ENCODE measurements around the gene RBCK1. TPM values are rescaled to one million over a fixed set of nuclear protein-coding genes. Genes with fewer than 3 reads are reported as not detected.
"Not testable (repeated sequence)": the region's sequence is repeated elsewhere in the genome, so short reads cannot be mapped to it uniquely, and the experiment has no call there.

RBCK1 gene
- total RNA-seq: 60.1 TPM
- long read RNA-seq, transcript RBCK1-202 (12 exons, 2,774 nt): major isoform, 116 of 219 reads
- long read RNA-seq, transcript RBCK1-201 (11 exons, 2,511 nt): minor isoform, 17 of 219 reads
- long read RNA-seq, transcript RBCK1-213 (3 exons, 1,200 nt): minor isoform, 12 of 219 reads
- long read RNA-seq, partial matches to known transcripts: 44 of 219 reads
- long read RNA-seq, other reads (novel, unspliced or antisense): 25 of 219 reads

GRCh38 chr20:407953-408842, at the start of gene RBCK1:
RBCK1 (plus strand) TSS chr20:408299; CDS start chr20:408758, 459 bp downstream.
- peak; percentile 94 for DNase-seq (ENCODE audit: low spot score)

DNA sequence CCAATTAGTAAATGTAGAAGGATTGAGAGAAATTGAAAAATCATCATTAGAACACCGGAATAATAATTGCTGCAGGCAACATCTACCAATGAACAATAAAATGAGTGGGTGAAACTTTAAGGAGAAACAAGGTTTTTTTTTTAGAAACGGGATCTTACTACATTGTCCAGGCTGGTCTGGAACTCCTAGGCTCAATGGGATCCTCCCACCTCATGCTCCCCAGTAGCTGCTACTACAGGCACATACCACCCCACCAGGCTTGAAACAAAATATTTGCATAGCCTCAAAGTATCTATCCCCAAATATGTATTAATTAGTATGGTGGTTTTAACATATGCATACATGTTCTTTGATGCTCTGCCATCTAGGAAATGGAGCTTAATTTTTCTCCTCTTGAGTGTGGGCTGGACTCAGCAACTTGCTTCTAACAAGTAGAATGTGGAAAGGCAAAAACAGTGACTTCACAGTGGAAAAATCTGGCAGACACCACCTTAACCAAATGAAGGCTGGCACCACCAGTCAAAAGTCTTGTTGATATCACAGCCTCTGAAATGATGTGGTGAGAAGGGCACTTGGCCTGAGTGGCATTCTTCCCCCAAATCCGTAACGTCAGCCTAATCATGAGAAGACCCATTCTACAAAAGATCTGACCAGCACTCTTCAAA, 49.1 kb upstream of the RBCK1 start:
- no peak for DNase-seq (ENCODE audit: low spot score)

DNA sequence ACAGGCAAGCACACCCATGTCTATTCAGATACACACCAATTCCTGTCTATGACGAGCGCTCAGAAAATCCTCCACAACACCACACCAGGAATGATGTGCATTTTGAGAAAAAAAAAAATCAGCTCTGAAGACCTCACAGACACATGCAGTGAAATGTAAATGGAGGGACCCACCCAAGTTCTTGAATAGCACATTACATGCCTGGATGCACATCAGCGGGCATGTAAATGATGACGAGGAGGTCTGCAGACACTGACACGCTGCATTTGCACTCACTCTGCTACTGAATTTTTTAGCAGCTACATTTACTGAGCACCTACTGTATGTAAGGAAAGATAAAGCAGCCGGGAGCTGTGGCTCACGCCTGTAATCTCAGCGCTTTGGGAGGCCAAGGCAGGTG, 46.5 kb upstream of the RBCK1 start:
- DNase-seq (ENCODE audit: low spot score): no peak

GRCh38 chr20:362271-363254, 45.5 kb upstream of the RBCK1 start:
- DNase-seq (ENCODE audit: low spot score): no peak

DNA sequence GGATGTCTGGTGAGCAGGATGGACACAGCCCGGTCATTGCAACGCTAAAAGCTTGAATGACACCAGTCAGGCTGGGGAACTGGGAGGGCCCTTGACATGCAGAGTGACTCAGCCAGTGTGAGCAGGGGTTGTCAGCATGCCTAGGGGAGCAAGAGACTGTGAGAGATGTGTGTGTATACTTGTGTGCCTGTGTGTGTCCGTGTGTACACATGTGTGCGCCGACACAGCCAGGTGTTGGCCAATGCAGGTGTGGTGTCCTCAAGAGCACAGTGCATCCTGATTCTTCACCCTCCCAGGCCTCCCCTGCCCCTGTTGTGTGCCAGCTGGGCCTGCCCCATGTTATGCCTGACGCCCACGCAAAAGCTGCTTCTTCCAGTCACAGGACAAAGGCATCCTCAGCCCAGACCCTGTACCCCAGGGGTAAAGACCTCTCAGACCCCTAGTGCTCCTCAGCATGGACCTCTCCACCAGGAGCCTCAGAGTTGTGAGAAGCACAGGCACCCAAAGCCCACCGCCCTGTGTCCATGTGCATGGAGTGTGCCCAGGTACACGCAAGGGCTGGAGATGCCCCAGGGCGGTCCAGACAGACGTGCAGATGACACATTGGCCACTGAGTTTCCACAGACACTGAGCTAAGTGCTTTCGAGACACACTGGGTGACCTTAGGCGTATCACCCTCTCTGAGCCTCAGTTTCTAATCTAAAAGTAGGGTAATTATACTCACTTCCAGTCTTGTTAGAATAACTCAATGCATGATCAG, 44.6 kb upstream of the RBCK1 start:
- DNase-seq (ENCODE audit: low spot score): no peak

GRCh38 chr20:364905-365794, 42.9 kb upstream of the RBCK1 start:
- no peak for DNase-seq (ENCODE audit: low spot score)

GRCh38 chr20:366041-366718, 41.9 kb upstream of the RBCK1 start:
- DNase-seq (ENCODE audit: low spot score): no peak

- DNase-seq (ENCODE audit: low spot score): no peak
Observed at GRCh38 chr20:366719-367485, 41.2 kb upstream of the RBCK1 start.

DNA sequence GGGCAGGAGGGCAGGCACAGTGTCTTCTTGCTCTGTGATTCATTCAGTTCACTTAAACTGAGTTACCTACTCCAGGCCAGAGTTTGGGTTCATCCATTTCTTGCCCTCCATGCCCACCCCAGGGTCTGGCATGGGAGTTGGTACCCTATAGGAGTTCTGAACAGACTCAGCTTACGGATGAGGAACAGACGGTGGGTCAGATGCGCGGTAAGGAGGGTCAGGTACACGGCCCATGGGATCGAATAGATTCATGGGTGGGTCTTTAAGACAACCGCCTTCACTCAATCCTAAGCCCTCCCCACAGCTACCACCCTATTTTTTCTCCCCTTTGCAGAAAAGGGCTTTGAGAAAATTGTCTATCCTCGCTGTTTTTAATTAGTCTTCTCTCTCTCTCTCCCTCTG, 40.6 kb upstream of the RBCK1 start:
- DNase-seq (ENCODE audit: low spot score): no peak

DNA sequence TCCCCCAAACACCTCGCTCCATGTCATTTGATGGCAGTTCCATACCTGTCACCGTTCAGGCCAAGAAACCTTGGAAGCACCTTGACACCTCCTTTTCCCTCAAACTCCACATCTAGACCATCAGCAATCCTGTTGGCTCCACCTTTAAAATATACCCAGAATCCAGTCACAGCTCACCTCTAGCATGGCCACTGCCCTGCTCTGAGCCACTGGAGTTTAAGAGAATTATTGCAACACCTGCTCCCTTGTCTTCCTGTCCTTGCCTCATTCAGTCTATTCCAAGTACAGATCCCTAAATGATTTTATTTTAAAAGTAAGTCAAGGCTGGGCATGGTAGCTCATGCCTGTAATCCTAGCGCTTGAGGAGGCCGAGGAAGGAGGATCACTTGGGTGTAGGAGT, 39.2 kb upstream of the RBCK1 start:
- no peak for DNase-seq (ENCODE audit: low spot score)

DNA sequence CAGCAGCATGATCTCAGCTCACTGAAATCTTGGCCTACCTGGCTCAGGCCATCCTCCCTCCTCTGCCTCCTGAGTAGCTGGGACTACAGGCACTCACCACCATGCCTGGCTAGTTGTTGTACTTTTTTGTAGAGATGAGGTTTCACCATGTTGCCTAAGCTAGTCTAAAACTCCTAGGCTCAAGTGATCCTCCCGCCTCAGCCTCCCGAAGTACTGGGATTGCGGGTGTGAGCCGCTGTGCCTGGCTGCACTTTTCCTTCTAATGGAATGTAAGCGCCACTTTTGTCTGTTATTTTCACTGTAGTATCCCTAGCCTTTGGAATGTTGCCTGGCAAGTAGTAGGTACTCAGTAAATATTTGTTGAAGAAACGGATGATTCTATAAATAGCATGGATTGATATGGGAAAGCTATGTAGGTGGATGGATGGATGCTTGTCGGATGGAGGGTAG, 37.9 kb upstream of the RBCK1 start:
- no peak for DNase-seq (ENCODE audit: low spot score)

DNA sequence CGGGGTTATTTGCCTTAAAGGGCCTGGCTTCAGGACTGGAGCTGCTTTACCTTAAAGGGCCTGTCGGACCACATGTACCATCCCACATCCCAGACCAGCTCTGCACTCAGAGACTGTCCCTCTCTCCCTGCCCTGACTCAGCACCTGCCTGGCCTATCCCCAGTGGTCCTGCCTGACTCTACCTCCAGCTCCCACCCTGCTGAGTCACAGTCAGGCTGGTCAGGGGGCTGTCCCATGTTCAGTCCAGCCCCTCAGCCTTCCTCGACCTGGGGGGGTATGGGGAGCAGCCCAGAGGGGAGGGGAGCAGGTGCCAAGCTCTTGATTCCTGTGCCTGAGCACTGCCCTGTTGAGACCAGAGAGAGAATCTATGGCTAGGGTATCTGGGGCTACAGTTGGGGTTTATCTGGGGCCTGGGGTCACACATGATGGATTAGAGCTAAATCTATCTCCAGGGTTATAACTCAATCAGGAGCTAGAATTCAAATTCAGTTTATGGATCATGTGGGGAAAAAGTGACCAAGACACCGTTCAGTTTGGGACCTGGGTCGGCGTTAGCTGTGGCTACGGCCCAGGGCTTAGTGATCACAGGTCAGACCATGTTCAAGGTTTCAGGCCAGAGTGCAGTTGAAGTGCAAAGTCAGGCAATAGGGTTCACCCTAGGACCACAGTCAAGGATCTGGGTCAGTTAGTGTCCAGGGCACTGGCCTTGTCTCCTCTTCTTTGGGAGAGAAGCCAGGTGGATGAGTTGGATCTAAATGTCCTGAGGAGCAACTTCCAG, 36.9 kb upstream of the RBCK1 start:
- no peak for DNase-seq (ENCODE audit: low spot score)

DNA sequence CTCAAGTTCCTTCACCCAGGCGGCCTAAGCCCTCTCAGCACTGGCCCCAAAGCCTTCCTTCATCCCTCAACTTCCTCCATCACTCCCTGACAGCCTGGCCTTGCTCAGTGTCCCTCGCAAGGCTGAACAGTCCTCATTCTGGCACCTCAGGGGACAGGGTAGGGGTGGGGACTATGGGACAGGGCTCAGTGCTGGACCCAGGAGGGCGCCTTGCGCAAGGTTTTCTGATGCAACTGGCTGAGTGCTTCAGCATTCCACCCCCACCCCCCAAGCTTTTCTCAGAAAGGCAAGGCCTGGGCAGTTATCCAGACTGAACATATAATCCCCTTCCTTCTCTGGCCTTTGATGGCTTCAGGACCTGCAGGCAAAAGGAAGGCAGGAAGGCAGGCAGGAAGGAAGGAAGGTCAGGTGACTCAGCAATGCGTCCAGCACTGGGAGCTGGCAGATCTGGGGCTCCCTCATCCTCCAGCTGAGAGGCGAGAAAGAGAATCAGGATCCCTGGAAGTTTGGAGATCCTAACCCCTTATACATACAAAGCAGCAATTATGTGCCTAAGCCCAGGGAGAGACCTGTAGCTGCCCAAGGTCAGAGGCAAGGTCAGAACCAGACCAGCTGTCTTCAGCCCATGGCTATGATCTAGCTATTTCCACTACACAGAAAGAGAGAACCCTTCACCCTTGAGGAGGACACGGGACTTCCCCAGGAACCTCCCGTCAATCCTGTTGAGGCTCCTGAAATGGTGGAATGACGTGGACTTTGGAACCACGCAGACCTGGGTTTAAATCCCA, 36.1 kb upstream of the RBCK1 start:
- DNase-seq (ENCODE audit: low spot score): no peak

DNA sequence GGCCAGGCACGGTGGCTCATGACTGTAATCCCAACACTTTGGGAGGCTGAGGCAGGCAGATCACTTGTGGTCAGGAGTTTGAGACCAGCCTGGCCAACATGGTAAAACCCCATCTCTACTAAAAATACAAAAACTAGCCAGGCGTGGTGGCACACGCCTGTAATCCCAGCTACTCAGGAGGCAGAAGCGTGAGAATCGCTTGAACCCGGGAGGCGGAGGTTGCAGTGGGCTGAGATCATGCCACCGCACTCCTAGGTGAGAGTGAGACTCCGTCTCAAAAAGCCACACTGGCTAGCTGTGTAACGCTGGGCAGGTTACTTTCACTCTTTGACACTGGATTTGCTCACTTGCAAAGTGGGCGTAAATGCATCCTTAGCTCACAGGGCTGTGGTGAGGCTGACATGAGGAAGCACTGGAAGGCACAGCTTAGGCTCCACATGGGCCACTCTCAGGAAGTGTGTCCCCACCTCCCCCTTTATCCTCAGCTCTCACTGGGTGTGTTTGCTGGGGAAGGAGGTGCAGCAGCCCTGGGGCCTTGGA, 35.5 kb upstream of the RBCK1 start:
- not testable (repeated sequence) for DNase-seq (ENCODE audit: low spot score)

GRCh38 chr20:373171-373890, 34.8 kb upstream of the RBCK1 start:
- no peak for DNase-seq (ENCODE audit: low spot score)

All from mesenteric fat pad (tissue), 1 donor.